Motor neuron (in vitro differentiated cells): Measurements from ENCODE around the gene CFAP46. TPM values are rescaled to one million over a fixed set of nuclear protein-coding genes. Genes with fewer than 3 reads are reported as not detected.

Source experiments
- ATAC-seq, 8 experiments: fragments of 200-7000 bp; cut with Tn5 transposase; replicated peaks in 6 of 8; 2 replicates each; pipeline ENCODE4 v1.8.0; 2021; ENCODE audit warnings: mild to moderate bottlenecking in 8 of 8, moderate library complexity in 8 of 8
- H3K27ac ChIP-seq, 2 donors: fragments of 250-450 bp; sonication (Bioruptor Pico); 2 replicates each; pipeline ENCODE4 v1.9.0; 2021; ENCODE audit warnings: antibody characterized with exemption in 2 of 2, mild to moderate bottlenecking in 2 of 2, moderate library complexity in 1 of 2
- H3K4me1 ChIP-seq, 2 donors: fragments of 250-450 bp; sonication (Bioruptor Pico); replicated peaks in 1 of 2; 2 replicates each; pipeline ENCODE4 v1.6.1; 2021; ENCODE audit warnings: antibody characterized with exemption in 2 of 2, mild to moderate bottlenecking in 2 of 2, moderate library complexity in 1 of 2
- H3K4me3 ChIP-seq, 5 donors: fragments of 250-450 bp; sonication (Bioruptor Pico); 2 replicates each; pipeline ENCODE4 v1.9.0; 2021; ENCODE audit warnings: antibody characterized with exemption in 5 of 5, mild to moderate bottlenecking in 5 of 5, moderate library complexity in 4 of 5
- WGBS, 10 experiments: fragments of 450-650 bp; shearing (Covaris generic); methylation state at CpG; one replicate each; pipeline ENCODE4 v1.0.0; 2022; 5-methylcytosine and 5-hydroxymethylcytosine counted together
- in situ Hi-C, 9 experiments: fragments of 400-800 bp; cut with MboI; loops; one replicate each; pipeline ENCODE4 v1.15.0; 2021; ENCODE audit warnings: low sequenced_read_pairs in 9 of 9, low pct_unique_long_range_greater_than_20kb in 2 of 9; ENCODE audit not compliant: unreplicated experiment in 9 of 9
- total RNA-seq, 8 experiments: library from RNA; unstranded; fragments of 300-600 nt; gene quantifications; 2 replicates each; pipeline versions ENCODE4 v1.2.3 to v1.2.4, GENCODE V29; 2022

The CFAP46 gene
- total RNA-seq, 8 experiments from 2014 or later: 1.2 to 15.5 (median 2.7) TPM

- peaks cover 6 to 11% of the 10 kb centered on the region in 2 donors for H3K4me1 ChIP-seq
- 57 to 100% (median 91%) methylated on average over 1 to 14 of the region's 31 CpGs; no CpG with 5 or more reads in 3 of the 10 experiments for WGBS, 10 experiments
- no peak overlapping the region for H3K4me3 ChIP-seq
- ATAC-seq: no peak
- no peak overlapping the region for H3K27ac ChIP-seq
- in situ Hi-C loops: no loop called here
Observed at GRCh38 chr10:132916956-132917666, 25.3 kb downstream of the CFAP46 start.

DNA sequence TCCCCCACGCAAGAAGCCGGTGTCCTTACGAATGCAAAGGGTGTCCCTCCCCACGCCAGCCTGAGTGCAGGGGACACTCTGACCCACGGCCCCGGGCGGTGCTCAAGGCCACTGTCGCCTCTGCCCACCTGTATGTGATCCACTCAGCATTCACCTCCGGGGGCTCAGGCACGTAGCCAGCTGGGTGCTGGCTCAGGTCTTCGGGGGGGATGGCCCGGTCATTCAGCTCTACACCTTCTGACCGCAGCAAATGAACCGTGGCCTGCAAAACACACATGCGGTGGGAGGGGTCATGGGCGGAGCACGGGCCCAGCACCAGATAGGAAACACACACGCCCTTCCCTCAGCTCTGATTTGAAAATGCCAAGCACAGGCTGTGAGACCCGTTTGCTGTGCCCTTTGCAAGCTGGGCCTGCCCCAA is 25.9 kb downstream of the CFAP46 start:
- 10 to 100% (median 74%) methylated on average over 1 to 4 of the region's 19 CpGs; no CpG with 5 or more reads in 6 of the 10 experiments for WGBS, 10 experiments
- in situ Hi-C loops: no loop called here
- no peak overlapping the region for H3K4me3 ChIP-seq
- peak in 3 of 8 experiments; percentile 33 to 48 (median 40) for ATAC-seq
- peaks cover 7 to 11% of the 10 kb centered on the region in 2 donors for H3K4me1 ChIP-seq
- no peak overlapping the region for H3K27ac ChIP-seq

DNA sequence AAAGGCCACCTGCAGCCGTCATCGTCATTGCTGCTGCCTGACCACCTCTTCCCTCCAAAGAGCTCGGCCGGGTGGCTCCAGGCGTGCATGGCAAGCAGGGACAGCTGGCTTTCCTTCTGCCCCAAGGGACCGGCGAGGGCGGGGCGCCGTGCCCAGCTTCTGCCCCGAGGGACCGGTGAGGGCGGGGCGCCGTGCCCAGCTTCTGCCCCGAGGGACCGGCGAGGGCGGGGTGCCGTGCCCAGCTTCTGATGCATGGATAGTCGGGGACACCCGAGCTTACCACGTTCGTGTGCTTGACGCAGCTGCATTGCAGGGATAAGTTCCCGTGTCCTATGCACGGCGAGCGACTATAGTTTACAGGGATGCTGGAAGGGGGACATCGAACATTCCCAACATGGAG is 27.0 kb downstream of the CFAP46 start:
- 70 to 100% (median 92%) methylated on average over 2 to 9 of the region's 30 CpGs; no CpG with 5 or more reads in 3 of the 10 experiments for WGBS, 10 experiments
- Histone ChIP-seq H3K4me1 (peaks cover 13 to 17% of the 10 kb centered on the region in 2 donors), H3K4me3 (no peak overlapping the region), H3K27ac (no peak overlapping the region)
- in situ Hi-C loops: no loop called here
- no peak for ATAC-seq

GRCh38 chr10:132914732-132915131 is 27.6 kb downstream of the CFAP46 start:
- Histone ChIP-seq H3K27ac (no peak overlapping the region), H3K4me1 (peaks cover 13 to 17% of the 10 kb centered on the region in 2 donors), H3K4me3 (no peak overlapping the region)
- peak in 3 of 8 experiments; percentile 24 to 54 (median 36) for ATAC-seq
- in situ Hi-C loops: no loop called here
- 64 to 100% methylated on average over 2 to 8 of the region's 17 CpGs; no CpG with 5 or more reads in 8 of the 10 experiments for WGBS, 10 experiments

GRCh38 chr10:132913559-132914115 is 28.7 kb downstream of the CFAP46 start:
- 0 to 100% (median 50%) methylated on average over 1 to 7 of the region's 26 CpGs; no CpG with 5 or more reads in 7 of the 10 experiments for WGBS, 10 experiments
- H3K27ac ChIP-seq: no peak overlapping the region
- peaks cover 13 to 17% of the 10 kb centered on the region in 2 donors for H3K4me1 ChIP-seq
- no peak overlapping the region for H3K4me3 ChIP-seq
- peak in 1 of 8 experiments; percentile 5 for ATAC-seq
- in situ Hi-C loops: no loop called here

DNA sequence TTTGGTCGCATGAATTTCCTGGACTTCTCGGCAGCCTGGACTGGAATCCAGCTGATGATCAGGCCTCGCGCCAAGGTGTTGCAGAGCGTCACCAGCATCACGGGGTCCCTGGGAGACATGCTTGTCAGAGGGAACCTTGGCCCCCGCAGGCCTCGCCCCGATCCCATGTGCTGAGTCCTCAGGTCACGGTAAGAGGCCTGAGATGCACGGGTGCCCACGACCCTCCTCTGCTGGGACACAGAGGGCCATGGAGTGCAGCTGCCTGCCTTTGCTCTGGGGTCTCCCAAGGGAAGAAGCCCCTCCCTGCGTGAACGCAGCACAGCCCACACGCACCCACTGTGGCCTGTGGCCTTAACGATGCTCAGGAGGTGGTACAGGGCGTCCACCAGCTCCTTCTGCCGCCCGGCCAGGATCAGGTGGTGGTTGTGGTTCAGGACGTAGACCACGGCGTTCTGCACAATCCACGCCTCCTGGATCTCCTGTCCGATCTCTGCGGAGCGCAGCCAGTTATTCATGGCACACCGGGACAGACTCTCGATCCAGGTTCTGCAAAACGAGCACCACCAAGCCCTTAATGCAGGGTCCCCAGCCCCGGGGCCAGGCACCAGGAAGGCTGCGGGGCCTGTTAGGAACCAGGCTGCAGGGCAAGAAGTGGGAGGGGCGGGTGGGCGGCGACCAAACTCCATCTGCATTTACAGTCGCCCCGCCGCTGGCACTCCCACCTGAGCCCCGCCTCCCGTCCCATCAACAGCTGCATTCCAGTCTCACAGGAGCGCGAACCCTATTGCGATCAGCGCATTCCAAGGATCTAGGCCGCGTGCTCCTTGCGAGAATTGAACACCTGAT is 29.4 kb downstream of the CFAP46 start:
- Histone ChIP-seq H3K4me3 (no peak overlapping the region), H3K4me1 (peaks cover 13 to 17% of the 10 kb centered on the region in 2 donors), H3K27ac (no peak overlapping the region)
- peak in 1 of 8 experiments; percentile 31 for ATAC-seq
- WGBS, 10 experiments: 67 to 100% (median 78%) methylated on average over 1 to 9 of the region's 46 CpGs; no CpG with 5 or more reads in 4 of the 10 experiments
- in situ Hi-C loops: no loop called here

GRCh38 chr10:132912225-132912712 is 30.1 kb downstream of the CFAP46 start:
- no peak overlapping the region for H3K4me3 ChIP-seq
- WGBS, 10 experiments: 47 to 100% (median 89%) methylated on average over 1 to 7 of the region's 7 CpGs; no CpG with 5 or more reads in 6 of the 10 experiments
- in situ Hi-C loops: no loop called here
- H3K27ac ChIP-seq: no peak overlapping the region
- H3K4me1 ChIP-seq: peaks cover 13 to 17% of the 10 kb centered on the region in 2 donors
- no peak for ATAC-seq

DNA sequence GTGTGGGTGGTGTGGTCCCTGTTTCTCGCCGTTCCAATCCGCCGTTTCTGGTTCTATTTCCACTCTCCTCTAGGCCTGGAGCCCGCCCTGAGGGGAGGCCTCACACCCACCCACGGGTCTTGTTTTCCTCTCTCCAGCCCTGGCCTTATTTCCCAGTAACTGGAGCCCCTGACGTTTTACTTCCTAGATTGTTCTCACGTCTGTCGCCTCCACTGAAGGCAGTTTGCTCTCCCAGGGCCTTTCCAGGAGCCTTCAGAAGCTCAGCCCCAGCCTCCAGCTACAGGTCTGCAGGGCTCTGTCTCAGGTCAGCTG is 30.6 kb downstream of the CFAP46 start:
- in situ Hi-C loops: no loop called here
- ATAC-seq: peak in 1 of 8 experiments; percentile 20
- H3K27ac ChIP-seq: no peak overlapping the region
- peaks cover 13 to 16% of the 10 kb centered on the region in 2 donors for H3K4me1 ChIP-seq
- 51 to 80% (median 67%) methylated on average over 2 to 7 of the region's 9 CpGs; no CpG with 5 or more reads in 6 of the 10 experiments for WGBS, 10 experiments
- no peak overlapping the region for H3K4me3 ChIP-seq

GRCh38 chr10:132910901-132911785 is 31.2 kb downstream of the CFAP46 start:
- in situ Hi-C loops: no loop called here
- 20 to 100% (median 76%) methylated on average over 5 to 10 of the region's 37 CpGs; no CpG with 5 or more reads in 5 of the 10 experiments for WGBS, 10 experiments
- peak; percentile 29 to 71 (median 50) for ATAC-seq
- H3K4me1 ChIP-seq: peaks cover 10 to 13% of the 10 kb centered on the region in 2 donors
- H3K4me3 ChIP-seq: no peak overlapping the region
- H3K27ac ChIP-seq: no peak overlapping the region

DNA sequence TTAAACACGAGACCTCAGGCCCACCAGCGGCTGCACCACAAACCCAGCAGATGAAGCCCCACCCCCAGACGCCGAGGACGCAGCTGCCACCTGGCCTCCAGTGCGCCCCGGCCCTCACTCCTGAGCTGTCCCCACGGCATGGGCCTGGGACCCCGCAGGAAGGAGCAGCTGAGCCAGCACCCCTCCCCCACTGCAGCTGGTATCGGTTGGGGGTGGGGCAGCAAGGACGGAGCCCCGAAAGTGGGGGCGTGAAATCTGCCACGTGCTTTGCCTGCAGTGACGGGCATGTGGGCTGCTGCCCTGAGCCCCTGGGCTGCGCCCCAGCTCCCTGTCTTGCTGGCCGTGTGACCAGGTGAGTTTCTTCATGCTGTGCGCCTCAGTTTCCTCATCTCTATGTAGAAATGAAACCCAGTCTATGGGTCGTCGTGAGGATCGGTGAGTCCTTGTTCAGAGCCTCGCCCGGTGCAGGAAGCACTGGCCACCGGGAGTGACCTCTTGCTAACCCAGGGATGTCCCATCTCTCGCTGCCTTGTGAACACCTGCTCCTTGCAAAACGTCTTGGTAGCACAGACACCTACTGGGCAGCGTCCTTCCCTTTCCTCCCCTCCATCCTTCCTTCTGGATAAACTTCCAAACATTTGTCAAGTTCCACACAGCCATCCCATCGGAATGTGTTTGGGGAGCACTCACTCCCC is 32.0 kb downstream of the CFAP46 start:
- ATAC-seq: no peak
- H3K4me1 ChIP-seq: peaks cover 8 to 13% of the 10 kb centered on the region in 2 donors
- in situ Hi-C loops: no loop called here
- WGBS, 10 experiments: 55 to 82% (median 77%) methylated on average over 2 to 4 of the region's 28 CpGs; no CpG with 5 or more reads in 4 of the 10 experiments
- H3K4me3 ChIP-seq: no peak overlapping the region
- no peak overlapping the region for H3K27ac ChIP-seq

- Histone ChIP-seq H3K27ac (no peak overlapping the region), H3K4me1 (peaks cover 6 to 13% of the 10 kb centered on the region in 2 donors), H3K4me3 (no peak overlapping the region)
- in situ Hi-C loops: no loop called here
- peak in 1 of 8 experiments; percentile 10 for ATAC-seq
- WGBS, 10 experiments: 93 to 100% (median 96%) methylated on average over 1 to 5 of the region's 21 CpGs; no CpG with 5 or more reads in 7 of the 10 experiments
Observed at GRCh38 chr10:132909491-132910071, 32.8 kb downstream of the CFAP46 start.
